Astrocyte (in vitro differentiated cells and primary cell): ENCODE results near the gene NPFF. TPM values are rescaled to one million over a fixed set of nuclear protein-coding genes. Genes with fewer than 3 reads are reported as not detected.

Source experiments
- DNase-seq: peaks from one replicate; pipeline ENCODE4 v3.0.0-alpha.2; 2010; ENCODE audit warnings: low read depth
- FAIRE-seq: peaks from 2 replicates; lab custom pipeline; 2011; peaks lifted over from hg19 to GRCh38; lab: Jason Lieb, UNC
- H2AFZ ChIP-seq: 2 replicates; pipeline ENCODE4 v1.6.0; 2012; ENCODE audit warnings: low read depth, low read length, inconsistent platforms
- H3K27ac ChIP-seq: 2 replicates; pipeline ENCODE4 v1.5.1; 2011; ENCODE audit warnings: low read depth, low read length, inconsistent platforms
- H3K27me3 ChIP-seq: 2 replicates; pipeline ENCODE4 v1.6.0; 2011; ENCODE audit warnings: low read length, inconsistent platforms; ENCODE audit not compliant: insufficient read depth
- H3K36me3 ChIP-seq: 2 replicates; pipeline ENCODE4 v1.5.1; 2011; ENCODE audit warnings: low read length, inconsistent platforms; ENCODE audit not compliant: insufficient read depth
- H3K4me1 ChIP-seq: 2 replicates; pipeline ENCODE4 v1.5.1; 2011; ENCODE audit warnings: low read length, inconsistent platforms; ENCODE audit not compliant: insufficient read depth
- H3K4me2 ChIP-seq: 2 replicates; pipeline ENCODE4 v1.6.0; 2012; ENCODE audit warnings: low read length, inconsistent platforms
- H3K4me3 ChIP-seq: 2 replicates; pipeline ENCODE4 v1.5.1; 2011; ENCODE audit warnings: low read depth, mild to moderate bottlenecking, low read length, inconsistent platforms; ENCODE audit not compliant: insufficient read depth
- H3K79me2 ChIP-seq: 2 replicates; pipeline ENCODE4 v1.6.0; 2012; ENCODE audit warnings: mild to moderate bottlenecking, low read length, inconsistent platforms; ENCODE audit not compliant: insufficient read depth
- H3K9ac ChIP-seq: 2 replicates; pipeline ENCODE4 v1.6.0; 2012; ENCODE audit warnings: mild to moderate bottlenecking, low read length, inconsistent platforms
- H3K9me3 ChIP-seq: 2 replicates; pipeline ENCODE4 v1.5.1; 2012; ENCODE audit warnings: low read depth, mild to moderate bottlenecking, low read length, inconsistent platforms; ENCODE audit not compliant: insufficient read depth
- H4K20me1 ChIP-seq: 2 replicates; pipeline ENCODE4 v1.6.0; 2012; ENCODE audit warnings: low read length, inconsistent platforms; ENCODE audit not compliant: insufficient read depth
- H3K27ac Mint-ChIP-seq: one replicate; pipeline ENCODE4 v1.8.0; 2021; ENCODE audit warnings: mild to moderate bottlenecking, mixed read lengths; ENCODE audit not compliant: unreplicated experiment
- H3K27me3 Mint-ChIP-seq: one replicate; pipeline ENCODE4 v1.8.0; 2021; ENCODE audit warnings: low read depth, mixed read lengths; ENCODE audit not compliant: unreplicated experiment
- H3K36me3 Mint-ChIP-seq: one replicate; pipeline ENCODE4 v1.8.0; 2021; ENCODE audit warnings: low read depth, mixed read lengths; ENCODE audit not compliant: unreplicated experiment
- H3K4me1 Mint-ChIP-seq: one replicate; pipeline ENCODE4 v1.8.0; 2021; ENCODE audit warnings: low read depth, mixed read lengths; ENCODE audit not compliant: unreplicated experiment
- H3K4me3 Mint-ChIP-seq: one replicate; pipeline ENCODE4 v1.8.0; 2021; ENCODE audit warnings: mild to moderate bottlenecking, moderate library complexity, mixed read lengths; ENCODE audit not compliant: unreplicated experiment
- H3K9me3 Mint-ChIP-seq: one replicate; pipeline ENCODE4 v1.8.0; 2021; ENCODE audit warnings: mild to moderate bottlenecking, mixed read lengths; ENCODE audit not compliant: unreplicated experiment
- EZH2 ChIP-seq: IDR thresholded peaks from 2 replicates; pipeline ENCODE4 v1.6.1; 2012; ENCODE audit warnings: mild to moderate bottlenecking, low read length, inconsistent platforms; ENCODE audit not compliant: insufficient read depth
- total RNA-seq: library from RNA; stranded (reverse); gene quantifications from 2 replicates; pipeline ENCODE4 v1.2.1, GENCODE V29; 2021
- TF ChIP-seq, protein P1 (sequence below): IDR thresholded peaks from 2 replicates; pipeline ENCODE4 v1.5.1; 2011; ENCODE audit warnings: low read depth, mild to moderate bottlenecking, inconsistent platforms, low read length, moderate library complexity; ENCODE audit not compliant: insufficient read depth

Gene NPFF
- total RNA-seq, 1 donor from 2014 or later: not detected

DNA sequence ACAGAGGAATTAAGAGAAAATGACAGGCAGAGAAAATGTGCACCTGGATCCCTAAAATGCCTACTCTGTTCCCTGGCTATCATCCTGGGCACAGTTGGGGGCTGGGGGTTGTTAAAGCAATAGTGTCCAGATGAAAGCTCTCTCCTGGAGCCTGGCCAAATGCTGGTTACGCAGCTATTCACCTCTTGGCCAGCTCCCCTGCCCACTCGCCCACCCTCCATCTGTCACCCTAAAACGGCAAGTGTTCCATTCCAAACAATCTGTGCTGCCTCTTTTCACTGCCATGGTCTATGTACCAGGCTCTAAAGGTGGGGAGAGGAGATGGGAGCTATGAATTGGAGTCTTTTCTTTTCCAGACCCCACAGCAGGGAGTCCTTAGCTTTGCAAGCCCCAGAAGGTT lies 24.7 kb upstream of the NPFF start:
- Histone ChIP-seq H4K20me1 (no peaks in the 10 kb centered on the region), H3K4me1 (no peaks in the 10 kb centered on the region), H3K9me3 (no peaks in the 10 kb centered on the region), H3K4me2 (no peak overlapping the region), H3K27ac (no peak overlapping the region), H3K79me2 (no peaks in the 10 kb centered on the region), H3K36me3 (peaks cover 33% of the 10 kb centered on the region), H2AFZ (no peak overlapping the region), H3K9ac (no peak overlapping the region), H3K27me3 (no peaks in the 10 kb centered on the region), H3K4me3 (no peak overlapping the region)
- H3K4me1 Mint-ChIP-seq: no peaks in the 10 kb centered on the region
- DNase-seq (no peak), FAIRE-seq (no peak)
- no peak overlapping the region for H3K4me3 Mint-ChIP-seq
- H3K27ac Mint-ChIP-seq: no peak overlapping the region
- H3K27me3 Mint-ChIP-seq: no peaks in the 10 kb centered on the region
- TF ChIP-seq, protein P1, sequence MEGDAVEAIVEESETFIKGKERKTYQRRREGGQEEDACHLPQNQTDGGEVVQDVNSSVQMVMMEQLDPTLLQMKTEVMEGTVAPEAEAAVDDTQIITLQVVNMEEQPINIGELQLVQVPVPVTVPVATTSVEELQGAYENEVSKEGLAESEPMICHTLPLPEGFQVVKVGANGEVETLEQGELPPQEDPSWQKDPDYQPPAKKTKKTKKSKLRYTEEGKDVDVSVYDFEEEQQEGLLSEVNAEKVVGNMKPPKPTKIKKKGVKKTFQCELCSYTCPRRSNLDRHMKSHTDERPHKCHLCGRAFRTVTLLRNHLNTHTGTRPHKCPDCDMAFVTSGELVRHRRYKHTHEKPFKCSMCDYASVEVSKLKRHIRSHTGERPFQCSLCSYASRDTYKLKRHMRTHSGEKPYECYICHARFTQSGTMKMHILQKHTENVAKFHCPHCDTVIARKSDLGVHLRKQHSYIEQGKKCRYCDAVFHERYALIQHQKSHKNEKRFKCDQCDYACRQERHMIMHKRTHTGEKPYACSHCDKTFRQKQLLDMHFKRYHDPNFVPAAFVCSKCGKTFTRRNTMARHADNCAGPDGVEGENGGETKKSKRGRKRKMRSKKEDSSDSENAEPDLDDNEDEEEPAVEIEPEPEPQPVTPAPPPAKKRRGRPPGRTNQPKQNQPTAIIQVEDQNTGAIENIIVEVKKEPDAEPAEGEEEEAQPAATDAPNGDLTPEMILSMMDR: no peak
- no peaks in the 10 kb centered on the region for H3K9me3 Mint-ChIP-seq
- H3K36me3 Mint-ChIP-seq: peaks cover 32% of the 10 kb centered on the region

DNA sequence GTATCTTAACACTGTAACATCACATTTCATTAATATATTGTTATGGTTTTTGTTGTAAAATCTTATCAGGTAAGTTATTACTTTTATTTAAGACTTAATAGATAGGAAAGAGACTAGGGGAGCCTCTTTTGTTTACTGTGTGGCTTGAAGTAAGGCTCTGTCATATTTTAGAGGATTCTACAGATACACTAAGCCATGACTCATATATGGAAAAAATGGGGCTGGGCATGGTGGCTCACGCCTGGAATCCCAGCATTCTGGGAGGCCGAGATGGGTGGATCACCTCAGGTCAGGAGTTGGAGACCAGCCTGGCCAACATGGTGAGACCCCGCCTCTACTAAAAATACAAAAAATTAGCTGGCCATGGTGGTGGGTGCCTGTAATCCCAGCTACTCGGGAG lies 23.6 kb upstream of the NPFF start:
- FAIRE-seq (no peak), DNase-seq (peak; percentile 40)
- Histone ChIP-seq H3K4me3 (no peak overlapping the region), H3K79me2 (no peaks in the 10 kb centered on the region), H3K4me1 (no peaks in the 10 kb centered on the region), H3K4me2 (no peak overlapping the region), H4K20me1 (no peaks in the 10 kb centered on the region), H3K27ac (no peak overlapping the region), H3K9ac (no peak overlapping the region), H2AFZ (no peak overlapping the region), H3K9me3 (no peaks in the 10 kb centered on the region), H3K36me3 (peaks cover 29% of the 10 kb centered on the region), H3K27me3 (no peaks in the 10 kb centered on the region)
- Mint-ChIP-seq H3K9me3 (no peaks in the 10 kb centered on the region), H3K36me3 (peaks cover 30% of the 10 kb centered on the region), H3K27ac (no peak overlapping the region), H3K4me3 (no peak overlapping the region), H3K27me3 (no peaks in the 10 kb centered on the region), H3K4me1 (no peaks in the 10 kb centered on the region)
- TF ChIP-seq, protein P1: no peak
- no peak for TF ChIP-seq EZH2

DNA sequence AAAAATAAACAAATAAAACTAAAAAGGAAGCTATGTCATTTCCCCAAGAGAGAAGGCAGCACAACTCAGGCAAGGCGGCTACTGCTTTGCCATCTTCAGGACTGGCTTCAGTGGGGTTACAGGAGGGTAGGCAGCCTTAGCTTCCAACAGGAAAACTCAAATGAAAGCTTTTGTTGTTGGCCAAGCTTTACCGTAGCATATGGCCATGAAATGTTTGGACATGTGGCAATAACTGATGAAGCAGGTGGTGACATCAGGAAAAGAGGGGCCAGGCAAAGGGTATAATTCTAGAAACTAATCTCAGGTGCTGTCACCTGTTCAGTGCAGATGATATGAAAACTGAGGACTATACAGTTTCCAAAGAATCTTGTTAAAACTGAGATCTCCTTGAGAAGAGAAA lies 22.8 kb upstream of the NPFF start:
- Histone ChIP-seq H3K4me2 (no peak overlapping the region), H3K4me3 (no peak overlapping the region), H2AFZ (no peak overlapping the region), H3K36me3 (peaks cover 27% of the 10 kb centered on the region), H4K20me1 (no peaks in the 10 kb centered on the region), H3K9ac (no peak overlapping the region), H3K79me2 (no peaks in the 10 kb centered on the region), H3K4me1 (no peaks in the 10 kb centered on the region), H3K27ac (no peak overlapping the region), H3K9me3 (no peaks in the 10 kb centered on the region), H3K27me3 (no peaks in the 10 kb centered on the region)
- DNase-seq: no peak
- Mint-ChIP-seq H3K27me3 (no peaks in the 10 kb centered on the region), H3K27ac (no peak overlapping the region), H3K4me3 (no peak overlapping the region), H3K4me1 (no peaks in the 10 kb centered on the region), H3K36me3 (peaks cover 29% of the 10 kb centered on the region), H3K9me3 (no peaks in the 10 kb centered on the region)
- no peak for FAIRE-seq
- TF ChIP-seq EZH2: no peak
- TF ChIP-seq, protein P1: no peak
